ENCODE results near the gene NOD1.

GRCh38 chr7:30411897-30412296 is 66.7 kb downstream of the NOD1 start:
- TF ChIP-seq CTCF (IDR thresholded peaks at IDR 0.05) (no peak), POLR2A (IDR thresholded peaks at IDR 0.05) (no peak), POLR2AphosphoS5 (IDR thresholded peaks at IDR 0.05) (no peak)

Data from prostate gland (tissue), 2 donors.